Lower leg skin (tissue), 4 donors: ENCODE results near the gene TUB. TPM values are rescaled to one million over a fixed set of nuclear protein-coding genes. Genes with fewer than 3 reads are reported as not detected.

Source experiments
- DNase-seq, 2 donors: peaks; one replicate each; pipeline ENCODE4 v3.0.0-alpha.2; 2019; ENCODE audit warnings: low spot score in 2 of 2
- H3K4me3 ChIP-seq: fragments of 200-600 bp; sonication (generic); 2 replicates; pipeline ENCODE4 v1.5.1; 2017; ENCODE audit warnings: mild to moderate bottlenecking, low read depth; ENCODE audit not compliant: poor library complexity, severe bottlenecking
- CTCF ChIP-seq, 3 donors: fragments of 450-650 bp; IDR thresholded peaks; one replicate each; pipeline ENCODE4 v1.5.1; 2016; ENCODE audit warnings: antibody characterized with exemption in 3 of 3, mild to moderate bottlenecking in 3 of 3, moderate library complexity in 2 of 3
- POLR2A ChIP-seq, 2 donors: fragments of 450-650 bp; IDR thresholded peaks; one replicate each; pipeline ENCODE4 v1.6.1; 2016 to 2017; ENCODE audit warnings: antibody characterized with exemption in 2 of 2, mild to moderate bottlenecking in 1 of 2, moderate library complexity in 1 of 2
- WGBS, 2 donors: methylation state at CpG; one replicate each; pipeline ENCODE4 v1.1.5; 2018; 5-methylcytosine and 5-hydroxymethylcytosine counted together
- intact Hi-C: fragments of 100-400 bp; cut with DNase I; formaldehyde crosslinking; loops from one replicate; pipeline ENCODE4 v1.15.0; 2023; ENCODE audit warnings: low total_unique reads
- total RNA-seq, 4 donors: library from RNA; depleted of rRNA; stranded (reverse); fragments of >200 nt; gene quantifications; one replicate each; pipeline ENCODE4 v1.1.0, GENCODE V29; 2016

TUB gene
- total RNA-seq, 4 donors from 2014 or later, result 1.2 to 4.8 (median 2.5) TPM

DNA sequence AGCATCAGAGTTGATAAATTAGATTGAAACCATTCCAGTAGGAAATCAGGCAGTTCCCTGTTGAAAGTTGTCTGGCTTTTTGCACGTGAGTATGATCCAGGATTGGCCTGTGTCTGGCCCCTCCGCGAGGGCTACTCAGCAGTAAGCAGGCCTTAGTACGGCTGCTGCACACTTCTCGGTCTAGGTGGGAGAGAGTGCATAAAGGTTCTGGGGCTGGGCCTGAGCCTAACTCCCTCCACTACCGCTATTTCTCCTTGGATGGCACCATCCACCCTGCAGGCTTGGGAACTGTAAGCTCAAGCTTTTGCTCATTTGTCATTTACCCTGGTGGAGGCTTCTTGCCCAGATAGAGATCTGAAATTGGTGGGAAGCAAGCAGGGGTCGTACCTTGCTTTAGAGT lies 22.0 kb downstream of the TUB start:
- 86 to 87% methylated on average over 7 of the region's 7 CpGs for WGBS, 2 donors
- no peak overlapping the region for H3K4me3 ChIP-seq
- intact Hi-C loops, result no loop called here
- TF ChIP-seq CTCF (IDR thresholded peaks at IDR 0.05) (no peak), POLR2A (IDR thresholded peaks at IDR 0.05) (no peak)
- no peak for DNase-seq

DNA sequence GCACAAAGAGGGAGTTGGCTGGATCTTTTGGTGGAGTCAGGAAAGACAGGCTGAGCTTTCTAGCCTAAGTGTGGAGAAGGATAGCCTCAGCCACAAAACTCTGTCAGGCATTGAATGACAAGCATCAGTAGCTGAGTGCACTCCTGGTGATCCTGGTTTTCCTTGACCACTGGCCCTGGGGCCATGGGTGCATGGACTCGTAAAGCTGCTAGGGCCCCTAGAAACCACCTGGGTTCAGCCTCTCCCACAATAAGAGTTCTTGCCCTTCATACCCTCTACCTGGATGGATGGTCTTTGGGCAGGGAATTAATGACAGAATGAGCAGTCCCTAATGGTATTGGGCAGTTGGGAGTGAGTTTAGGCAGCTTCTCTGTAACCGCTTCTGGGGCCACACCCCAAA lies 22.9 kb downstream of the TUB start:
- TF ChIP-seq POLR2A (IDR thresholded peaks at IDR 0.05) (no peak), CTCF (IDR thresholded peaks at IDR 0.05) (no peak)
- H3K4me3 ChIP-seq, result no peak overlapping the region
- intact Hi-C loops, result no loop called here
- 90 to 100% methylated on average over 2 of the region's 2 CpGs for WGBS, 2 donors
- no peak for DNase-seq

DNA sequence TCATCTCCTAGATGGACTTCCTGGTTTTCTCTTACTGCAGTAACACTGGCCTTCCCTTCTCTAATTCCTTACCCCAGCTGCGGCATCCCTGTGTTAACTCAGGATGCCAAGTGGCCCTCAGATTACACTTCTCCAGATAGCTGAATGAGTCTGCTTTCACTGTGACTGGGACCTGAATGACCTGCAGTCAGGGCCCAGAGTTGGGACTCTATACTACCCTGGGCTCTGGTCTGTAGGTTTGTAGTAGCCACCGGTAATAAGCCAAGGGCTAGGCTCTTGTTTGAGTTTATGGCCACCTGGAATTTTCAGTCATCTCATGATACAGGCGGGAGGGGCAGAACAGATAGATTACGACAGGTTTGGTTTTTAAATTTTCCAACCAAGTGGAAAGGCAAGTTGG lies 24.1 kb downstream of the TUB start:
- no peak for DNase-seq
- 83 to 90% methylated on average over 4 of the region's 4 CpGs for WGBS, 2 donors
- TF ChIP-seq POLR2A (IDR thresholded peaks at IDR 0.05) (no peak), CTCF (IDR thresholded peaks at IDR 0.05) (no peak)
- no peak overlapping the region for H3K4me3 ChIP-seq
- intact Hi-C loops, result no loop called here

- DNase-seq, result no peak
- intact Hi-C loops, result no loop called here
- TF ChIP-seq POLR2A (IDR thresholded peaks at IDR 0.05), result no peak
- TF ChIP-seq CTCF (IDR thresholded peaks at IDR 0.05), result no peak
- 85 to 87% methylated on average over 3 of the region's 3 CpGs for WGBS, 2 donors
- H3K4me3 ChIP-seq, result no peak overlapping the region
Observed at GRCh38 chr11:8105666-8106065, 24.7 kb downstream of the TUB start.

GRCh38 chr11:8106679-8107078 lies 25.7 kb downstream of the TUB start:
- no peak for TF ChIP-seq CTCF (IDR thresholded peaks at IDR 0.05)
- no peak for TF ChIP-seq POLR2A (IDR thresholded peaks at IDR 0.05)
- intact Hi-C loops, result no loop called here
- DNase-seq, result no peak

GRCh38 chr11:8107642-8108041 lies 26.6 kb downstream of the TUB start:
- DNase-seq, result no peak
- H3K4me3 ChIP-seq, result no peak overlapping the region
- intact Hi-C loops, result no loop called here
- no peak for TF ChIP-seq CTCF (IDR thresholded peaks at IDR 0.05)
- no peak for TF ChIP-seq POLR2A (IDR thresholded peaks at IDR 0.05)
- 84% methylated on average over 5 of the region's 5 CpGs for WGBS, 2 donors

More at GRCh38 chr11:8106679-8107078, 25.7 kb downstream of the TUB start:
- H3K4me3 ChIP-seq, result no peak overlapping the region
- 88 to 98% methylated on average over 2 of the region's 2 CpGs for WGBS, 2 donors
